RCC 7860 (cell line): ENCODE results near the gene KRT14.
"Not testable (repeated sequence)": the region's sequence is repeated elsewhere in the genome, so short reads cannot be mapped to it uniquely, and the experiment has no call there.

ENCODE experiments used
- DNase-seq: peaks from one replicate; pipeline ENCODE4 v3.0.0-alpha.2; 2015; ENCODE audit warnings: low spot score
- FAIRE-seq: peaks from 2 replicates; lab custom pipeline; 2012; peaks lifted over from hg19 to GRCh38; lab: Jason Lieb, UNC

Gene KRT14

GRCh38 chr17:41610061-41610517 is 23.4 kb upstream of the KRT14 start:
- not testable (repeated sequence) for FAIRE-seq

GRCh38 chr17:41606930-41607329 is 20.2 kb upstream of the KRT14 start:
- DNase-seq, FAIRE-seq: not testable (repeated sequence)

More at GRCh38 chr17:41610061-41610517, 23.4 kb upstream of the KRT14 start:
- not testable (repeated sequence) for DNase-seq

- DNase-seq (no peak), FAIRE-seq (no peak)
Observed at GRCh38 chr17:41602524-41602923, 15.8 kb upstream of the KRT14 start.

- FAIRE-seq = no peak
- DNase-seq = no peak
Observed at GRCh38 chr17:41600318-41600717, 13.6 kb upstream of the KRT14 start.

GRCh38 chr17:41599680-41600079 is 13.0 kb upstream of the KRT14 start:
- DNase-seq (no peak), FAIRE-seq (no peak)

- DNase-seq (no peak), FAIRE-seq (no peak)
Observed at GRCh38 chr17:41595585-41595984, 8.9 kb upstream of the KRT14 start.

- DNase-seq = no peak
- no peak for FAIRE-seq
Observed at GRCh38 chr17:41594363-41594915, 7.7 kb upstream of the KRT14 start.

GRCh38 chr17:41593306-41593981 is 6.7 kb upstream of the KRT14 start:
- no peak for DNase-seq

GRCh38 chr17:41592601-41593305 is 6.1 kb upstream of the KRT14 start:
- FAIRE-seq (no peak), DNase-seq (no peak)

More at GRCh38 chr17:41593306-41593981, 6.7 kb upstream of the KRT14 start:
- no peak for FAIRE-seq

GRCh38 chr17:41589301-41589700 is 2.6 kb upstream of the KRT14 start:
- FAIRE-seq = no peak
- DNase-seq = no peak

- DNase-seq (no peak), FAIRE-seq (no peak)
Observed at GRCh38 chr17:41588126-41588810, 1.6 kb upstream of the KRT14 start.

GRCh38 chr17:41585301-41586056 is 1.2 kb downstream of the KRT14 start:
- no peak for FAIRE-seq
- no peak for DNase-seq

- FAIRE-seq, DNase-seq: not testable (repeated sequence)
Observed at GRCh38 chr17:41584331-41584927, 2.3 kb downstream of the KRT14 start.

- no peak for DNase-seq
- no peak for FAIRE-seq
Observed at GRCh38 chr17:41583137-41584127, 3.3 kb downstream of the KRT14 start.

GRCh38 chr17:41582061-41582968 is 4.4 kb downstream of the KRT14 start:
- not testable (repeated sequence) for DNase-seq, FAIRE-seq

- FAIRE-seq = no peak
- no peak for DNase-seq
Observed at GRCh38 chr17:41581366-41582060, 5.2 kb downstream of the KRT14 start.

GRCh38 chr17:41580687-41581365 is 5.9 kb downstream of the KRT14 start:
- DNase-seq = no peak
- no peak for FAIRE-seq
